ENCODE results near the gene GPR35.

The GPR35 gene

GRCh38 chr2:240663546-240664190 lies 38.4 kb downstream of the GPR35 start:
- H3K27ac ChIP-seq (ENCODE audit: low read depth, low read length) = no peak overlapping the region
- no peak overlapping the region for H3K4me2 ChIP-seq (ENCODE audit: low read length)
- H3K9me3 ChIP-seq (ENCODE audit: control insufficient read depth, insufficient read depth, low read length) = no peaks in the 10 kb centered on the region
- H3K36me3 ChIP-seq (ENCODE audit: control insufficient read depth, low read length) = no peaks in the 10 kb centered on the region
- TF ChIP-seq CTCF (IDR thresholded peaks at IDR 0.05; ENCODE audit: low read depth, low read length, poor library complexity, severe bottlenecking) (peak; percentile 20), EZH2phosphoT487 (IDR thresholded peaks at IDR 0.05; ENCODE audit: borderline replicate concordance, low read length) (no peak)
- H3K4me3 ChIP-seq (ENCODE audit: low read length) = no peak overlapping the region
- H3K79me2 ChIP-seq (ENCODE audit: control insufficient read depth, low read length) = no peaks in the 10 kb centered on the region
- no peaks in the 10 kb centered on the region for H3K4me1 ChIP-seq (ENCODE audit: control insufficient read depth, low read length)
- no peaks in the 10 kb centered on the region for H3F3A ChIP-seq (ENCODE audit: control insufficient read depth, insufficient read depth)
- peaks cover 21% of the 10 kb centered on the region for H3K27me3 ChIP-seq (ENCODE audit: control insufficient read depth, low read length)
- H3K9me2 ChIP-seq (replicated peaks; ENCODE audit: control insufficient read depth, low read length) = no peaks in the 10 kb centered on the region
- no peaks in the 10 kb centered on the region for H4K20me1 ChIP-seq (ENCODE audit: control insufficient read depth, insufficient read depth, low read depth, low read length)

GRCh38 chr2:240664622-240665021 lies 39.3 kb downstream of the GPR35 start:
- H3K4me2 ChIP-seq (ENCODE audit: low read length) = no peak overlapping the region
- no peaks in the 10 kb centered on the region for H3K9me3 ChIP-seq (ENCODE audit: control insufficient read depth, insufficient read depth, low read length)
- H3F3A ChIP-seq (ENCODE audit: control insufficient read depth, insufficient read depth) = no peaks in the 10 kb centered on the region
- TF ChIP-seq EZH2phosphoT487 (IDR thresholded peaks at IDR 0.05; ENCODE audit: borderline replicate concordance, low read length) (no peak), CTCF (IDR thresholded peaks at IDR 0.05; ENCODE audit: low read depth, low read length, poor library complexity, severe bottlenecking) (no peak)
- H3K79me2 ChIP-seq (ENCODE audit: control insufficient read depth, low read length) = no peaks in the 10 kb centered on the region
- no peaks in the 10 kb centered on the region for H3K4me1 ChIP-seq (ENCODE audit: control insufficient read depth, low read length)
- H4K20me1 ChIP-seq (ENCODE audit: control insufficient read depth, insufficient read depth, low read depth, low read length) = no peaks in the 10 kb centered on the region
- peaks cover 21% of the 10 kb centered on the region for H3K27me3 ChIP-seq (ENCODE audit: control insufficient read depth, low read length)
- H3K27ac ChIP-seq (ENCODE audit: low read depth, low read length) = no peak overlapping the region
- H3K9me2 ChIP-seq (replicated peaks; ENCODE audit: control insufficient read depth, low read length) = no peaks in the 10 kb centered on the region
- H3K4me3 ChIP-seq (ENCODE audit: low read length) = no peak overlapping the region
- no peaks in the 10 kb centered on the region for H3K36me3 ChIP-seq (ENCODE audit: control insufficient read depth, low read length)

- no peaks in the 10 kb centered on the region for H3K9me3 ChIP-seq (ENCODE audit: control insufficient read depth, insufficient read depth, low read length)
- H3K27ac ChIP-seq (ENCODE audit: low read depth, low read length) = no peak overlapping the region
Observed at GRCh38 chr2:240670402-240670801, 45.1 kb downstream of the GPR35 start.

More at GRCh38 chr2:240670402-240670801, 45.1 kb downstream of the GPR35 start:
- no peak overlapping the region for H3K4me3 ChIP-seq (ENCODE audit: low read length)
- H4K20me1 ChIP-seq (ENCODE audit: control insufficient read depth, insufficient read depth, low read depth, low read length) = no peaks in the 10 kb centered on the region
- peaks cover 10% of the 10 kb centered on the region for H3K27me3 ChIP-seq (ENCODE audit: control insufficient read depth, low read length)
- H3K79me2 ChIP-seq (ENCODE audit: control insufficient read depth, low read length) = no peaks in the 10 kb centered on the region
- H3K9me2 ChIP-seq (replicated peaks; ENCODE audit: control insufficient read depth, low read length) = no peaks in the 10 kb centered on the region
- no peak for TF ChIP-seq EZH2phosphoT487 (IDR thresholded peaks at IDR 0.05; ENCODE audit: borderline replicate concordance, low read length)
- no peak for TF ChIP-seq CTCF (IDR thresholded peaks at IDR 0.05; ENCODE audit: low read depth, low read length, poor library complexity, severe bottlenecking)
- no peaks in the 10 kb centered on the region for H3K4me1 ChIP-seq (ENCODE audit: control insufficient read depth, low read length)
- no peaks in the 10 kb centered on the region for H3K36me3 ChIP-seq (ENCODE audit: control insufficient read depth, low read length)
- H3F3A ChIP-seq (ENCODE audit: control insufficient read depth, insufficient read depth) = no peaks in the 10 kb centered on the region
- no peak overlapping the region for H3K4me2 ChIP-seq (ENCODE audit: low read length)

Measured in DOHH2 (cell line).